PC-3 (cell line): Measurements from ENCODE around the gene SLX1B. TPM values are rescaled to one million over a fixed set of nuclear protein-coding genes. Genes with fewer than 3 reads are reported as not detected.
A peak's percentile ranks its signal among the peaks of the same experiment; 100 is the strongest.
"Not testable (repeated sequence)": the region's sequence is repeated elsewhere in the genome, so short reads cannot be mapped to it uniquely, and the experiment has no call there.

ENCODE experiments used
- ATAC-seq: fragments of 200-7000 bp; cut with Tn5 transposase; 2 replicates; pipeline ENCODE4 v1.9.1; 2020; ENCODE audit warnings: mild to moderate bottlenecking, moderate library complexity
- BruUV-seq: library from RNA; stranded (reverse); fragments of 400-500 nt; replicated peaks from 2 replicates; lab custom pipeline; 2021; lab: Mats Ljungman, UMichigan
- CTCF ChIA-PET: fragments of 300-600 bp; sonication (Branson Sonifier 250); formaldehyde crosslinking; loops from one replicate; lab custom pipeline; 2022; ENCODE audit warnings: antibody characterized with exemption; lab: Charles Lee
- POLR2A ChIA-PET: fragments of 300-600 bp; sonication (Branson Sonifier 250); formaldehyde crosslinking; loops from one replicate; lab custom pipeline; 2022; ENCODE audit warnings: antibody characterized with exemption; ENCODE audit not compliant: unreplicated experiment; lab: Charles Lee
- DNase-seq: peaks from one replicate; pipeline ENCODE4 v3.0.0-alpha.2; 2015
- H2AFZ ChIP-seq: fragments of 300-600 bp; sonication (generic); 2 replicates; pipeline ENCODE4 v1.6.0; 2016; ENCODE audit warnings: antibody characterized with exemption, low read length
- H3F3A ChIP-seq: fragments of 300-600 bp; sonication (generic); one replicate; pipeline ENCODE4 v1.6.0; 2017; ENCODE audit warnings: antibody characterized with exemption, low read length, control low read depth, mild to moderate bottlenecking; ENCODE audit not compliant: unreplicated experiment
- H3K27ac ChIP-seq: fragments of 300-600 bp; sonication (generic); 2 replicates; pipeline ENCODE4 v1.5.1; 2016; ENCODE audit warnings: mild to moderate bottlenecking, low read length
- H3K27me3 ChIP-seq: fragments of 300-600 bp; sonication (generic); 2 replicates; pipeline ENCODE4 v1.6.1; 2016; ENCODE audit warnings: low read length, mixed read lengths
- H3K36me3 ChIP-seq: fragments of 300-600 bp; sonication (generic); 2 replicates; pipeline ENCODE4 v1.6.1; 2016; ENCODE audit warnings: low read depth, mixed run types, low read length, mixed read lengths
- H3K4me1 ChIP-seq: fragments of 300-600 bp; sonication (generic); 2 replicates; pipeline ENCODE4 v1.5.1; 2016; ENCODE audit warnings: low read length; ENCODE audit not compliant: insufficient read depth
- H3K4me2 ChIP-seq: fragments of 300-600 bp; sonication (generic); 2 replicates; pipeline ENCODE4 v1.6.0; 2016; ENCODE audit warnings: low read length
- H3K4me3 ChIP-seq: fragments of 300-600 bp; sonication (generic); 2 replicates; pipeline ENCODE4 v1.5.1; 2016; ENCODE audit warnings: mild to moderate bottlenecking, low read length, mixed read lengths
- H3K79me2 ChIP-seq: fragments of 300-600 bp; sonication (generic); 2 replicates; pipeline ENCODE4 v1.6.1; 2017; ENCODE audit warnings: low read length, mixed read lengths
- H3K9ac ChIP-seq: fragments of 300-600 bp; sonication (generic); 2 replicates; pipeline ENCODE4 v1.6.0; 2016; ENCODE audit warnings: mild to moderate bottlenecking, low read length
- H3K9me2 ChIP-seq: fragments of 300-600 bp; sonication (generic); replicated peaks from 2 replicates; pipeline ENCODE4 v1.6.1; 2016; ENCODE audit warnings: mixed run types, low read length, mixed read lengths
- H3K9me3 ChIP-seq: fragments of 300-600 bp; sonication (generic); 2 replicates; pipeline ENCODE4 v1.6.1; 2016; ENCODE audit warnings: low read length, mixed read lengths
- H4K20me1 ChIP-seq: fragments of 300-600 bp; sonication (generic); 2 replicates; pipeline ENCODE4 v1.6.1; 2016; ENCODE audit warnings: low read length, mixed read lengths
- intact Hi-C: fragments of 100-400 bp; cut with micrococcal nuclease; formaldehyde crosslinking; loops from 2 replicates; pipeline ENCODE4 v1.9.0; 2023
- total RNA-seq: library from RNA; depleted of rRNA; stranded (reverse); fragments of >200 nt; gene quantifications from 2 replicates; pipeline ENCODE4 v1.2.3, GENCODE V29; 2014; rRNA removed

Gene SLX1B
- total RNA-seq, 1 experiment from 2014 or later = 11.2 TPM

GRCh38 chr16:29469660-29470059 is 15.3 kb downstream of the SLX1B start:
- DNase-seq, H3K4me2 ChIP-seq, intact Hi-C loops, H3K9ac ChIP-seq, H4K20me1 ChIP-seq, H3K9me3 ChIP-seq, H3K4me3 ChIP-seq, H3K36me3 ChIP-seq, H3K79me2 ChIP-seq, H2AFZ ChIP-seq, H3K9me2 ChIP-seq, BruUV-seq, CTCF ChIA-PET, POLR2A ChIA-PET, H3K27me3 ChIP-seq, H3K4me1 ChIP-seq, H3F3A ChIP-seq: not testable (repeated sequence)
- peak; percentile 88 for ATAC-seq
- H3K27ac ChIP-seq = 0 out of 2 replicates have a peak overlapping the region, but pooled peaks have one; percentile 23

GRCh38 chr16:29472065-29472464 is 17.7 kb downstream of the SLX1B start:
- H3K4me1 ChIP-seq, H3K36me3 ChIP-seq, CTCF ChIA-PET, H3K79me2 ChIP-seq, H2AFZ ChIP-seq, H4K20me1 ChIP-seq, H3K27me3 ChIP-seq, ATAC-seq, H3K4me2 ChIP-seq, H3K9me3 ChIP-seq, H3K9ac ChIP-seq, intact Hi-C loops, H3K27ac ChIP-seq, H3K4me3 ChIP-seq, POLR2A ChIA-PET, H3K9me2 ChIP-seq, H3F3A ChIP-seq, DNase-seq, BruUV-seq: not testable (repeated sequence)

DNA sequence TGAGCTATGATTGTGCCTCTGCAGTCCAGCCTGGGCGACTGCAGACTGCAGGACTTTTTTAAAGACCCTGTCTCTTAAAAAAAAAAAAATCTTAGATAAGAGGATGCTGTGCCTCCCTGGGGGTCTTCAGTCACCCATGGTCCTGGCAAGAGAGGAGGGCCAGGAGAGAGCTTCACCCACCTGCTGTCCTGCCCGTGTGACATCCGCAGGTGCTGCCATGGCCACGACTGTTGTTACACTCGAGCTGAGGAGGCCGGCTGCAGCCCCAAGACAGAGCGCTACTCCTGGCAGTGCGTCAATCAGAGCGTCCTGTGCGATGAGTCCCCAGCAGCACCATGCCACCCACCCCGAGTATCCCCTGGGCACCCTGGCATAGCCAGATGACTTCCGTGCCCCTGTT is 27.9 kb downstream of the SLX1B start:
- intact Hi-C loops, H4K20me1 ChIP-seq, H3K9me2 ChIP-seq, CTCF ChIA-PET, DNase-seq, BruUV-seq, H3K27me3 ChIP-seq, H3K4me1 ChIP-seq, H3K27ac ChIP-seq, ATAC-seq, H3K4me3 ChIP-seq, H3F3A ChIP-seq, H2AFZ ChIP-seq, H3K9me3 ChIP-seq, H3K9ac ChIP-seq, POLR2A ChIA-PET, H3K4me2 ChIP-seq, H3K36me3 ChIP-seq, H3K79me2 ChIP-seq: not testable (repeated sequence)

DNA sequence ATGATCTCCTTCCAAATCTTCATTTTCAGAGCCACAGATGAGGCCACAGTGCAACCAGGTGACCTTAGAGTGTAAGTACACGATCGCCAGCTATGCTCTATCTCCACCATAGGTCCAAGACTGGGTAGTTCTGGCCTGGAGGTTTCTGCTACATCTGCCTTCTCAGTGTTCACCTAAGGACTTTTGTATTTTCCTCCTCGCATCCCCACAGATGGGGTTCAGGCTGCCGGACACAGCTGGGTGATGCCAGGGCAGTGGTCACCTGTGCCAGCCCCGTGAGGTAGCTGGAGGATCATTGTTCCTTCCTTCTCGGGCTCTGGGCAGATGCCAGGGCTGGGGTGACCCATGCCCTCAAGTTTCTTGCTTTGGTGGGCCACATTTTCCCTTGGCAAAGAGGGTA is 52.0 kb downstream of the SLX1B start, which contains the start of gene NPIPB12:
TSS of gene NPIPB12 (minus strand) at position 101 of the 400 bp plus-strand sequence.
- POLR2A ChIA-PET, DNase-seq, H3K9me2 ChIP-seq, H3K27ac ChIP-seq, CTCF ChIA-PET, intact Hi-C loops, H2AFZ ChIP-seq, H3K9me3 ChIP-seq, H4K20me1 ChIP-seq, H3K79me2 ChIP-seq, H3K4me1 ChIP-seq, H3K4me3 ChIP-seq, BruUV-seq, H3K36me3 ChIP-seq, ATAC-seq, H3K9ac ChIP-seq, H3K4me2 ChIP-seq, H3K27me3 ChIP-seq, H3F3A ChIP-seq: not testable (repeated sequence)

Other genes starting within 250 kb of the SLX1B start
- gene NPIPB11, start 47.8 kb upstream of the SLX1B start, total RNA-seq = 0.29 and 0.52 TPM in 2 replicates
- 93.1 and 150 TPM in 2 replicates for gene BOLA2, start 182 bp upstream of the SLX1B start, total RNA-seq
- 0.40 and 8.3 TPM in 2 replicates for gene SULT1A4, start 5.4 kb downstream of the SLX1B start, total RNA-seq
- 17.3 and 36.6 TPM in 2 replicates for gene NPIPB12, start 51.9 kb downstream of the SLX1B start, total RNA-seq
- not detected in 2 replicates for gene SPN, start 208.7 kb downstream of the SLX1B start, total RNA-seq
- gene QPRT, start 224.6 kb downstream of the SLX1B start, total RNA-seq = 0.22 and 1.3 TPM in 2 replicates